Right lobe of liver (tissue), 6 donors: ENCODE data around the gene CDC42BPB. TPM values are rescaled to one million over a fixed set of nuclear protein-coding genes. Genes with fewer than 3 reads are reported as not detected.

ENCODE experiments used
- ATAC-seq, 4 donors: fragments of 200-7000 bp; cut with Tn5 transposase; one replicate each; pipeline ENCODE4 v1.9.1; 2020; ENCODE audit warnings: mild to moderate bottlenecking in 4 of 4, moderate library complexity in 4 of 4
- DNase-seq, 3 donors: peaks; one replicate each; pipeline ENCODE4 v3.0.0-alpha.2; 2020
- H3K27ac ChIP-seq, 3 donors: fragments of 200-600 bp; one replicate each; pipeline ENCODE4 v1.8.0; 2022
- H3K27me3 ChIP-seq, 2 donors: fragments of 200-600 bp; one replicate each; pipeline ENCODE4 v1.8.0; 2022
- H3K36me3 ChIP-seq, 4 donors: fragments of 200-600 bp; sonication (generic) in 1 of 4; one replicate each; pipeline versions ENCODE4 v1.5.1 to v1.8.0; 2017 to 2022; ENCODE audit warnings: control low read depth in 1 of 4
- H3K4me1 ChIP-seq, 4 donors: fragments of 200-600 bp; sonication (generic) in 1 of 4; one replicate each; pipeline versions ENCODE4 v1.5.1 to v1.8.0; 2017 to 2022; ENCODE audit warnings: control low read depth in 1 of 4
- H3K4me3 ChIP-seq, 3 donors: fragments of 200-600 bp; one replicate each; pipeline ENCODE4 v1.8.0; 2022
- H3K9me3 ChIP-seq, 4 donors: fragments of 200-600 bp; sonication (generic) in 1 of 4; one replicate each; pipeline versions ENCODE4 v1.5.1 to v1.8.0; 2017 to 2022; ENCODE audit warnings: control low read depth in 1 of 4
- CTCF ChIP-seq, 4 donors: fragments of 200-600 bp in 3 of 4; fragments of 450-650 bp in 1 of 4; IDR thresholded peaks; one replicate each; pipeline versions ENCODE4 v1.5.1 to v1.8.0; 2016 to 2022; ENCODE audit warnings: antibody characterized with exemption in 4 of 4, mild to moderate bottlenecking in 2 of 4
- POLR2A ChIP-seq: fragments of 450-650 bp; IDR thresholded peaks from one replicate; pipeline ENCODE4 v1.6.1; 2017; ENCODE audit warnings: antibody characterized with exemption, mild to moderate bottlenecking
- WGBS: methylation state at CpG from one replicate; pipeline ENCODE4 v1.1.6; 2018; ENCODE audit warnings: low coverage, low lambda C conversion rate; ENCODE audit not compliant: insufficient coverage; ENCODE audit errors: missing lambda C conversion rate; 5-methylcytosine and 5-hydroxymethylcytosine counted together
- intact Hi-C, 2 donors: fragments of 100-400 bp; cut with DNase I; formaldehyde crosslinking; loops; one replicate each; pipeline versions ENCODE4 v1.11.2 to v1.14.1; 2022
- total RNA-seq, 6 experiments: library from RNA; depleted of rRNA in 2 of 6; stranded (reverse); fragments of >200 nt in 2 of 6; fragmentation: NEBNext Ultra II Directional in 3 of 6; extraction: Animal tissue kit (Norgen Biotek cat#: 25700) in 3 of 6; gene quantifications; one replicate each; pipeline versions ENCODE4 v1.1.0 to v1.2.4, GENCODE V29; 2016 to 2023
- donor health status: DM: no; HTN: yes; CAD: no.
- donor health status: DM: no; HTN: no; CAD: no.
- donor health status: DM: no; HTN: no; CAD: no.
- donor health status: DM: no; HTN: yes; CAD: no.
- donor health status: DM: no; HTN: yes; CAD: no.

The CDC42BPB gene
- total RNA-seq, 6 experiments from 2014 or later: 38.4 to 55.5 (median 43.0) TPM

- no peaks in the 10 kb centered on the region for H3K27me3 ChIP-seq
- H3K9me3 ChIP-seq: no peaks in the 10 kb centered on the region
- ATAC-seq (no peak), DNase-seq (no peak)
- peaks cover 0 to 12% (median 2%) of the 10 kb centered on the region in 4 donors for H3K4me1 ChIP-seq
- H3K36me3 ChIP-seq: peaks cover 0 to 4% (median 0%) of the 10 kb centered on the region in 4 donors
- no peak overlapping the region for H3K4me3 ChIP-seq
- no peak overlapping the region for H3K27ac ChIP-seq
- intact Hi-C loops: no loop called here
- TF ChIP-seq POLR2A: no peak
- no peak for TF ChIP-seq CTCF (IDR thresholded peaks at IDR 0.05)
- no CpG with 5 or more reads among the region's 20 CpGs for whole genome bisulfite sequencing
Measured at GRCh38 chr14:103041464-103041863, 15.9 kb downstream of the CDC42BPB start.

- no peak overlapping the region for H3K27ac ChIP-seq
- H3K9me3 ChIP-seq: no peaks in the 10 kb centered on the region
- peaks cover 0 to 37% (median 12%) of the 10 kb centered on the region in 4 donors for H3K4me1 ChIP-seq
- intact Hi-C loops: no loop called here
- no peak for ATAC-seq
- no peaks in the 10 kb centered on the region for H3K36me3 ChIP-seq
- no peak overlapping the region for H3K4me3 ChIP-seq
- DNase-seq: no peak
- no peaks in the 10 kb centered on the region for H3K27me3 ChIP-seq
- WGBS: 40% methylated on average over 4 of the region's 6 CpGs
- no peak for TF ChIP-seq POLR2A
- no peak for TF ChIP-seq CTCF (IDR thresholded peaks at IDR 0.05)
Measured at GRCh38 chr14:103033681-103034096, 23.7 kb downstream of the CDC42BPB start.

GRCh38 chr14:103031956-103032355 is 25.4 kb downstream of the CDC42BPB start:
- Histone ChIP-seq H3K9me3 (no peaks in the 10 kb centered on the region), H3K4me1 (peaks cover 0 to 41% (median 12%) of the 10 kb centered on the region in 4 donors), H3K27me3 (no peaks in the 10 kb centered on the region), H3K36me3 (no peaks in the 10 kb centered on the region), H3K27ac (peak overlapping the region in 2 of 3 donors; percentile 18 to 45), H3K4me3 (no peak overlapping the region)
- WGBS: 35% methylated on average over 9 of the region's 9 CpGs
- ATAC-seq (peak; percentile 71 to 79 (median 74)), DNase-seq (peak in 1 of 3 donors; percentile 54)
- intact Hi-C loops: no loop called here
- TF ChIP-seq CTCF (IDR thresholded peaks at IDR 0.05) (peak; percentile 15 to 40 (median 28)), POLR2A (no peak)

- Histone ChIP-seq H3K27me3 (no peaks in the 10 kb centered on the region), H3K27ac (peak overlapping the region; percentile 8 to 47 (median 18)), H3K36me3 (no peaks in the 10 kb centered on the region), H3K4me1 (peaks cover 0 to 41% (median 12%) of the 10 kb centered on the region in 4 donors), H3K4me3 (peak overlapping the region in 1 of 3 donors; percentile 5), H3K9me3 (no peaks in the 10 kb centered on the region)
- TF ChIP-seq POLR2A (no peak), CTCF (IDR thresholded peaks at IDR 0.05) (no peak)
- WGBS: 38% methylated on average over 6 of the region's 6 CpGs
- DNase-seq (no peak), ATAC-seq (peak; percentile 30 to 51 (median 42))
- intact Hi-C loops: no loop called here
Measured at GRCh38 chr14:103031566-103031911, 25.8 kb downstream of the CDC42BPB start.
